GM21390 (cell line): ENCODE measurements around the gene IRX6.

Experiments
- ATAC-seq: cut with Tn5 transposase; IDR thresholded peaks from one replicate; pipeline ENCODE4 v1.9.1; 2021; ENCODE audit not compliant: unreplicated experiment

Gene IRX6

GRCh38 chr16:55323637-55324271 is at the start of gene IRX6:
IRX6 (plus strand) TSS chr16:55324203; CDS start chr16:55325092, 889 bp downstream.
- no peak for ATAC-seq

- no peak for ATAC-seq
These were observed 49.6 kb upstream of the IRX6 start for GRCh38 chr16:55274391-55274790.

GRCh38 chr16:55275167-55275566 is 48.8 kb upstream of the IRX6 start:
- ATAC-seq: no peak

GRCh38 chr16:55275869-55276268 is 48.1 kb upstream of the IRX6 start:
- no peak for ATAC-seq

GRCh38 chr16:55277536-55277935 is 46.5 kb upstream of the IRX6 start:
- no peak for ATAC-seq

- ATAC-seq: no peak
These were observed 44.4 kb upstream of the IRX6 start for GRCh38 chr16:55279598-55279997.

GRCh38 chr16:55280587-55280986 is 43.4 kb upstream of the IRX6 start:
- ATAC-seq: no peak

- ATAC-seq: no peak
These were observed 41.6 kb upstream of the IRX6 start for GRCh38 chr16:55282441-55282840.

GRCh38 chr16:55283812-55284717 is 39.9 kb upstream of the IRX6 start:
- ATAC-seq: no peak

- ATAC-seq: no peak
These were observed 39.3 kb upstream of the IRX6 start for GRCh38 chr16:55284718-55285099.

GRCh38 chr16:55285586-55285985 is 38.4 kb upstream of the IRX6 start:
- ATAC-seq: no peak

GRCh38 chr16:55289353-55289752 is 34.6 kb upstream of the IRX6 start:
- no peak for ATAC-seq

- no peak for ATAC-seq
These were observed 32.2 kb upstream of the IRX6 start for GRCh38 chr16:55291847-55292246.

GRCh38 chr16:55292491-55292890 is 31.5 kb upstream of the IRX6 start:
- ATAC-seq: no peak

GRCh38 chr16:55294129-55294528 is 29.9 kb upstream of the IRX6 start:
- ATAC-seq: no peak

- no peak for ATAC-seq
These were observed 29.1 kb upstream of the IRX6 start for GRCh38 chr16:55294931-55295342.

- ATAC-seq: no peak
These were observed 26.7 kb upstream of the IRX6 start for GRCh38 chr16:55297062-55297909.

GRCh38 chr16:55297910-55298479 is 26.0 kb upstream of the IRX6 start:
- no peak for ATAC-seq

GRCh38 chr16:55301385-55302008 is 22.5 kb upstream of the IRX6 start:
- ATAC-seq: no peak

- no peak for ATAC-seq
These were observed 21.4 kb upstream of the IRX6 start for GRCh38 chr16:55302635-55303034.

- no peak for ATAC-seq
These were observed 15.0 kb upstream of the IRX6 start for GRCh38 chr16:55308973-55309372.
